ENCODE results near the gene F11R. TPM values are rescaled to one million over a fixed set of nuclear protein-coding genes. Genes with fewer than 3 reads are reported as not detected.
"Not testable (repeated sequence)": the region's sequence is repeated elsewhere in the genome, so short reads cannot be mapped to it uniquely, and the experiment has no call there.

Gene F11R
- total and polyA plus RNA-seq, 12 donors: 19.3 to 99.1 (median 55.1) TPM

GRCh38 chr1:161068306-161069234, 47.6 kb upstream of the F11R start:
- peak overlapping the region in 4 of 5 donors; percentile 13 to 87 (median 62) for H3K27ac ChIP-seq

DNA sequence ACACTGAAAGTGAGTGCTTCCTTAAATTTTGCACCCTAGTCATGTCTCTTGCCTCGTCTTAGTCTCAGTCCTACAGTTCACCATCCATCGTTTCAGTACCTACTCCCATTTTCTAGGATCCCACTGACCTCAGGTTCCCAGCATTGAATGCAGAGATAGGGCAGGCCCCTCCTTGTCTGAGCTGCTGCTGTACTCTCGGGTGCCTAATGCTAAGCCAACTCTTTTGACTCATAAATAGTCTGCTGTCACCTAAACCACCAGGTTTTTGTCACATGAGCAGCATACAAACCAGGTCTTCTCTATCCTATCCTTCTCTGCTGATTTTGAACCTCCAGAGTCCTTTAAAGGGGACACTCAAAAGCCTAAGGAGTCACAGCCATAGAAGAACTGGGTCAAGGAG, 45.7 kb upstream of the F11R start:
- TF ChIP-seq, protein P1, sequence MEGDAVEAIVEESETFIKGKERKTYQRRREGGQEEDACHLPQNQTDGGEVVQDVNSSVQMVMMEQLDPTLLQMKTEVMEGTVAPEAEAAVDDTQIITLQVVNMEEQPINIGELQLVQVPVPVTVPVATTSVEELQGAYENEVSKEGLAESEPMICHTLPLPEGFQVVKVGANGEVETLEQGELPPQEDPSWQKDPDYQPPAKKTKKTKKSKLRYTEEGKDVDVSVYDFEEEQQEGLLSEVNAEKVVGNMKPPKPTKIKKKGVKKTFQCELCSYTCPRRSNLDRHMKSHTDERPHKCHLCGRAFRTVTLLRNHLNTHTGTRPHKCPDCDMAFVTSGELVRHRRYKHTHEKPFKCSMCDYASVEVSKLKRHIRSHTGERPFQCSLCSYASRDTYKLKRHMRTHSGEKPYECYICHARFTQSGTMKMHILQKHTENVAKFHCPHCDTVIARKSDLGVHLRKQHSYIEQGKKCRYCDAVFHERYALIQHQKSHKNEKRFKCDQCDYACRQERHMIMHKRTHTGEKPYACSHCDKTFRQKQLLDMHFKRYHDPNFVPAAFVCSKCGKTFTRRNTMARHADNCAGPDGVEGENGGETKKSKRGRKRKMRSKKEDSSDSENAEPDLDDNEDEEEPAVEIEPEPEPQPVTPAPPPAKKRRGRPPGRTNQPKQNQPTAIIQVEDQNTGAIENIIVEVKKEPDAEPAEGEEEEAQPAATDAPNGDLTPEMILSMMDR (IDR thresholded peaks at IDR 0.05): no peak
- TF ChIP-seq POLR2A (IDR thresholded peaks at IDR 0.05): no peak
- 59 to 73% (median 65%) methylated on average over 3 of the region's 3 CpGs for WGBS, 4 donors

More at GRCh38 chr1:161068306-161069234, 47.6 kb upstream of the F11R start:
- Histone ChIP-seq H3K4me3 (peak overlapping the region in 1 of 4 donors; percentile 55), H3K4me1 (replicated peaks in 1 of 2) (no peaks in the 10 kb centered on the region), H3K36me3 (replicated peaks in 1 of 2) (no peaks in the 10 kb centered on the region), H3K9me3 (replicated peaks in 1 of 3) (no peaks in the 10 kb centered on the region), H3K27me3 (peaks cover 6% of the 10 kb centered on the region)
- DNase-seq: peak in 6 of 7 donors; percentile 39 to 72 (median 64)
- WGBS, 4 donors: 54 to 60% (median 58%) methylated on average over 10 of the region's 10 CpGs
- no peak for TF ChIP-seq POLR2A (IDR thresholded peaks at IDR 0.05)
- TF ChIP-seq, protein P1 (IDR thresholded peaks at IDR 0.05): no peak
- intact Hi-C loops (cut with DNase I): no loop called here

GRCh38 chr1:161065681-161066080, 44.7 kb upstream of the F11R start:
- WGBS, 4 donors: 85 to 88% (median 87%) methylated on average over 7 of the region's 7 CpGs
- H3K9me3 ChIP-seq (replicated peaks in 1 of 3); DNase-seq; H3K36me3 ChIP-seq (replicated peaks in 1 of 2); H3K27ac ChIP-seq; H3K4me3 ChIP-seq; H3K4me1 ChIP-seq (replicated peaks in 1 of 2); H3K27me3 ChIP-seq; intact Hi-C loops (cut with DNase I): not testable (repeated sequence)

More for the DNA sequence above, 45.7 kb upstream of the F11R start:
- Histone ChIP-seq H3K4me1 (replicated peaks in 1 of 2) (no peaks in the 10 kb centered on the region), H3K9me3 (replicated peaks in 1 of 3) (no peaks in the 10 kb centered on the region), H3K27me3 (peaks cover 6% of the 10 kb centered on the region), H3K27ac (no peak overlapping the region), H3K36me3 (replicated peaks in 1 of 2) (no peaks in the 10 kb centered on the region), H3K4me3 (no peak overlapping the region)
- intact Hi-C loops (cut with DNase I): no loop called here
- DNase-seq: no peak

- H3K27me3 ChIP-seq; H3K4me1 ChIP-seq (replicated peaks in 1 of 2); H3K27ac ChIP-seq; H3K36me3 ChIP-seq (replicated peaks in 1 of 2); H3K4me3 ChIP-seq; DNase-seq; intact Hi-C loops (cut with DNase I); H3K9me3 ChIP-seq (replicated peaks in 1 of 3): not testable (repeated sequence)
- WGBS, 4 donors: 59 to 70% (median 67%) methylated on average over 6 of the region's 6 CpGs
Observed at GRCh38 chr1:161063936-161064335, 43.0 kb upstream of the F11R start.

GRCh38 chr1:161061419-161061818, 40.5 kb upstream of the F11R start:
- no peak overlapping the region for H3K4me3 ChIP-seq
- no peaks in the 10 kb centered on the region for H3K4me1 ChIP-seq (replicated peaks in 1 of 2)
- no peak overlapping the region for H3K27ac ChIP-seq
- H3K9me3 ChIP-seq (replicated peaks in 1 of 3): no peaks in the 10 kb centered on the region
- DNase-seq: no peak
- peaks cover 6% of the 10 kb centered on the region for H3K27me3 ChIP-seq
- H3K36me3 ChIP-seq (replicated peaks in 1 of 2): no peaks in the 10 kb centered on the region
- WGBS, 4 donors: 87 to 94% (median 89%) methylated on average over 4 of the region's 4 CpGs
- no peak for TF ChIP-seq POLR2A (IDR thresholded peaks at IDR 0.05)
- TF ChIP-seq, protein P1 (IDR thresholded peaks at IDR 0.05): no peak
- intact Hi-C loops (cut with DNase I): no loop called here
